GM10248 (cell line): Measurements from ENCODE around the gene SLC45A1.

Experiments
- CTCF ChIA-PET: fragments of 300-600 bp; sonication (Branson Sonifier 250); formaldehyde crosslinking; extraction: SDS; loops from one replicate; lab custom pipeline; 2021; ENCODE audit warnings: antibody characterized with exemption; lab: Yijun Ruan, JAX
- POLR2A ChIA-PET: fragments of 350-650 bp; sonication (Branson Sonifier 250); formaldehyde crosslinking; extraction: SDS; loops from one replicate; lab custom pipeline; 2020; ENCODE audit warnings: antibody characterized with exemption; lab: Yijun Ruan, JAX
- DNase-seq: peaks from one replicate; pipeline ENCODE4 v3.0.0; 2012; ENCODE audit errors: extremely low spot score
- CTCF ChIP-seq: IDR thresholded peaks from 2 replicates; pipeline ENCODE4 v1.5.1; 2012; ENCODE audit warnings: mild to moderate bottlenecking, low read depth; ENCODE audit errors: extremely low read depth, missing control alignments, control extremely low read depth

SLC45A1 gene

GRCh38 chr1:8355439-8356255, 37.7 kb downstream of the SLC45A1 start:
- TF ChIP-seq CTCF = no peak
- ChIA-PET CTCF (interaction anchor here (1.3 kb wide), 1 partner anchor 341 kb away, joined by 3 read pairs; no protein-coding TSS in a partner anchor), POLR2A (no interaction called here)
- DNase-seq = no peak

- POLR2A ChIA-PET = no interaction called here
- DNase-seq = no peak
- TF ChIP-seq CTCF = no peak
- CTCF ChIA-PET = no interaction called here
These were observed 38.6 kb downstream of the SLC45A1 start for GRCh38 chr1:8356256-8357209.

GRCh38 chr1:8357329-8358101, 39.6 kb downstream of the SLC45A1 start:
- ChIA-PET POLR2A (interaction anchor here (1.0 kb wide), 1 partner anchor 89 kb away, joined by 8 read pairs; no protein-coding TSS in a partner anchor), CTCF (interaction anchor here (0.9 to 1.8 kb wide), 2 partner anchors 340 to 342 kb away, joined by 3 to 6 read pairs; no protein-coding TSS in a partner anchor)
- TF ChIP-seq CTCF = no peak
- no peak for DNase-seq

- no peak for TF ChIP-seq CTCF
- CTCF ChIA-PET = interaction anchor here (0.8 to 1.8 kb wide), 5 partner anchors 9 to 346 kb away, joined by 3 to 6 read pairs (median 5); no protein-coding TSS in a partner anchor
- DNase-seq = no peak
- POLR2A ChIA-PET = interaction anchor here (1.0 kb wide), 1 partner anchor 90 kb away, joined by 8 read pairs; no protein-coding TSS in a partner anchor
These were observed 40.5 kb downstream of the SLC45A1 start for GRCh38 chr1:8358241-8358896.

GRCh38 chr1:8358897-8359616, 41.1 kb downstream of the SLC45A1 start:
- TF ChIP-seq CTCF = no peak
- ChIA-PET POLR2A (no interaction called here), CTCF (interaction anchor here (0.8 to 1.8 kb wide), 5 partner anchors 8 to 347 kb away, joined by 3 to 6 read pairs (median 5); no protein-coding TSS in a partner anchor)
- DNase-seq = no peak
